Astrocyte of the spinal cord (primary cell): ENCODE data around the gene RBM19.

Experiments used
- DNase-seq: peaks from one replicate; pipeline ENCODE4 v3.0.0; 2011; ENCODE audit warnings: low read depth, low spot score
- H3K4me3 ChIP-seq: 2 replicates; pipeline ENCODE4 v1.5.1; 2011; ENCODE audit warnings: low read depth, mild to moderate bottlenecking, low read length, moderate library complexity
- CTCF ChIP-seq: IDR thresholded peaks from 2 replicates; pipeline ENCODE4 v1.5.1; 2012; ENCODE audit warnings: low read depth, mild to moderate bottlenecking, low read length, inconsistent platforms
- in situ Hi-C: cut with HindIII; loops from 2 replicates; pipeline ENCODE4 v1.10.0; 2017; ENCODE audit warnings: low sequenced_read_pairs

RBM19 gene

DNA sequence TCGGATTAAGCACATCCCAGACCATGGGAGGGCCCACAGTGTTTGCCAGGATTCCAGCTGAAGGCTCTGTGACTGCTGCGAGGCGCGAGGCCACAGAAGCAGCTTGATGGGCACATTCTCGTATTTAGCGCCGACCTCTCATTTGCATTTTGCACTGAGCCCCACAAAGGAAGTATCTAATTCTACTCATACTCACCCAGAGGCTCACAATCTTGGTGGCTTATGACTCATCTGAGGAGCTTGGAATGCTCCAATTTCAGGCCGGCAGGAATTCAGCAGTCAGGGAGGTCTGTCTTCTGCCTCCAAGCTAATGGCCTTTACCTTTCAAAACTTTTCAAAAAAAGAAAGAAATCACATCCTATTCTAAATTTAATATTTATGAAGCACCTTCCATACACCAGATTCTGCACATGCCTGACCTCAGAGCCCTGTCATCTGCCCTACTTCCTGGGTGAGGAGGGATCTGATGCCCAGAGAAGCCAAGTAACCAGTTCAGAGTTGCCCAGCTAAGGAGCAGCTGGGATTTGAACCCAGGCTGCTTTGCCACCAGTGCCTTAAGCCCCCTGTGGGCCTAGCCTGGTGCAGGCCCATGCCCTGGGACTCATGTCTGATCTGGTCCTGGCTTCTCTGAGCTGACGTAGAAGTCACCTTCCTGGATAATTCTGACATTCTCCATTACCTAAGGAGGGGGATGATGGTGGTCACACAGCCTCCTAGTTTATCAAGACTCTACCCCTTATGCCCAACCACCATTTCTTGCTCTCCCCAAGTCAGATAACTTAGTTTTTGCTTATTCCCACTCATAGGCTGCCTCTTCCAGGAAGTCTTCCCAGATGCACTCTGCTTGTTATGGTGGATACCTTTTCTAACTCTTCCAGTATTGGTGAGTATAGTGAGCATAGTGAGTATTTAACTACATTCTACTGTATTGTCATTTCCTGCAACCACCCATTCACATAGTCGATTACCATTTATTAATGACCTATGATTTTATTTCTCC lies 198.9 kb downstream of the RBM19 start:
- TF ChIP-seq CTCF: no peak
- DNase-seq: peak; percentile 81
- in situ Hi-C loops: no loop called here
- H3K4me3 ChIP-seq: no peak overlapping the region
